H1 (cell line): Measurements from ENCODE around the gene RAB3B.

Source experiments
- ASH2L ChIP-seq: fragments of 200-600, 300-600 bp; sonication (generic); IDR thresholded peaks from one replicate; pipeline ENCODE4 v1.7.1; 2017; ENCODE audit warnings: low read length
- ATF3 ChIP-seq: IDR thresholded peaks from 2 replicates; pipeline ENCODE4 v1.6.1; 2011; ENCODE audit warnings: low read depth, mild to moderate bottlenecking, low read length; ENCODE audit not compliant: insufficient read depth
- BACH1 ChIP-seq: IDR thresholded peaks from 2 replicates; pipeline ENCODE4 v1.6.1; 2012; ENCODE audit warnings: low read length, improper control_type of control experiment
- CEBPB ChIP-seq: IDR thresholded peaks from 2 replicates; pipeline ENCODE4 v1.6.1; 2012; ENCODE audit warnings: low read depth, low read length
- CTCF ChIP-seq, 3 experiments: IDR thresholded peaks; 1 replicate in 2 of 3; 2 replicates in 1 of 3; pipeline versions ENCODE4 v1.5.1 to v1.6.1; 2011; ENCODE audit warnings: low read length in 3 of 3, mild to moderate bottlenecking in 3 of 3, inconsistent platforms in 2 of 3, low read depth in 1 of 3, moderate library complexity in 1 of 3; ENCODE audit not compliant: insufficient read depth in 1 of 3; ENCODE audit errors: control extremely low read depth in 1 of 3
- EP300 ChIP-seq, 2 experiments: IDR thresholded peaks; 1 replicate in 1 of 2; 2 replicates in 1 of 2; pipeline ENCODE4 v1.6.1; 2011 to 2012; ENCODE audit warnings: low read depth in 2 of 2, low read length in 2 of 2, mild to moderate bottlenecking in 2 of 2, borderline replicate concordance in 1 of 2, inconsistent platforms in 1 of 2, moderate library complexity in 1 of 2
- EZH2 ChIP-seq: fragments of 200-600 bp; sonication (generic); IDR thresholded peaks from 2 replicates; pipeline ENCODE4 v1.7.1; 2012; ENCODE audit warnings: low read depth, mild to moderate bottlenecking, moderate library complexity, low read length, inconsistent platforms; ENCODE audit not compliant: severe bottlenecking
- NRF1 ChIP-seq: IDR thresholded peaks from 2 replicates; pipeline ENCODE4 v1.6.1; 2011; ENCODE audit warnings: mild to moderate bottlenecking, low read depth, low read length, improper control_type of control experiment
- POLR2A ChIP-seq, 2 experiments: IDR thresholded peaks; 1 replicate in 1 of 2; 2 replicates in 1 of 2; pipeline ENCODE4 v1.6.1; 2011; ENCODE audit warnings: low read depth in 2 of 2, low read length in 2 of 2, mild to moderate bottlenecking in 2 of 2; ENCODE audit errors: control extremely low read depth in 1 of 2
- POLR2AphosphoS5 ChIP-seq: IDR thresholded peaks from 2 replicates; pipeline ENCODE4 v1.6.1; 2011; ENCODE audit warnings: low read depth, low read length
- RXRA ChIP-seq: IDR thresholded peaks from 2 replicates; pipeline ENCODE4 v1.6.1; 2011; ENCODE audit warnings: low read depth, mild to moderate bottlenecking, low read length, moderate library complexity; ENCODE audit not compliant: insufficient read depth
- SP1 ChIP-seq: IDR thresholded peaks from 2 replicates; pipeline ENCODE4 v1.6.1; 2011; ENCODE audit warnings: low read depth, low read length
- TAF1 ChIP-seq: IDR thresholded peaks from 2 replicates; pipeline ENCODE4 v1.6.1; 2011; ENCODE audit warnings: mild to moderate bottlenecking, low read depth, low read length
- YY1 ChIP-seq: IDR thresholded peaks from 2 replicates; pipeline ENCODE4 v1.6.1; 2011; ENCODE audit warnings: low read depth, mild to moderate bottlenecking, low read length

- no peak for TF ChIP-seq POLR2AphosphoS5
- TF ChIP-seq NRF1, result no peak
- TF ChIP-seq CTCF (IDR thresholded peaks at IDR 0.05; ENCODE audit: control extremely low read depth in 1 of 3, insufficient read depth in 1 of 3, low read depth in 1 of 3, low read length in 3 of 3), result no peak
- TF ChIP-seq EP300 (IDR thresholded peaks at IDR 0.05; ENCODE audit: borderline replicate concordance in 1 of 2, low read depth in 2 of 2, low read length in 2 of 2), result no peak
- TF ChIP-seq SP1, result no peak
- TF ChIP-seq POLR2A (IDR thresholded peaks at IDR 0.05; ENCODE audit: control extremely low read depth in 1 of 2, low read depth in 2 of 2, low read length in 2 of 2), result no peak
- no peak for TF ChIP-seq TAF1
- TF ChIP-seq EZH2, result no peak
- TF ChIP-seq YY1, result no peak
- TF ChIP-seq ASH2L, result no peak
- TF ChIP-seq BACH1, result no peak
- TF ChIP-seq ATF3, result no peak
- TF ChIP-seq CEBPB, result no peak
- TF ChIP-seq RXRA, result no peak
Observed at GRCh38 chr1:51859333-51859732, 131.2 kb downstream of the RAB3B start.
